Subcutaneous adipose tissue (tissue), 4 donors: ENCODE data around the gene OR2T3. TPM values are rescaled to one million over a fixed set of nuclear protein-coding genes. Genes with fewer than 3 reads are reported as not detected.
"Not testable (repeated sequence)": the region's sequence is repeated elsewhere in the genome, so short reads cannot be mapped to it uniquely, and the experiment has no call there.

Source experiments
- CTCF ChIP-seq: fragments of 450-650 bp; IDR thresholded peaks from one replicate; pipeline ENCODE4 v1.5.1; 2016; ENCODE audit warnings: low read depth, mild to moderate bottlenecking, control low read depth, antibody characterized with exemption, moderate library complexity
- total RNA-seq, 4 donors: library from RNA; depleted of rRNA; stranded (reverse); fragments of >200 nt; gene quantifications; one replicate each; pipeline ENCODE4 v1.1.0, GENCODE V29; 2016

OR2T3 gene
- not detected for total RNA-seq

DNA sequence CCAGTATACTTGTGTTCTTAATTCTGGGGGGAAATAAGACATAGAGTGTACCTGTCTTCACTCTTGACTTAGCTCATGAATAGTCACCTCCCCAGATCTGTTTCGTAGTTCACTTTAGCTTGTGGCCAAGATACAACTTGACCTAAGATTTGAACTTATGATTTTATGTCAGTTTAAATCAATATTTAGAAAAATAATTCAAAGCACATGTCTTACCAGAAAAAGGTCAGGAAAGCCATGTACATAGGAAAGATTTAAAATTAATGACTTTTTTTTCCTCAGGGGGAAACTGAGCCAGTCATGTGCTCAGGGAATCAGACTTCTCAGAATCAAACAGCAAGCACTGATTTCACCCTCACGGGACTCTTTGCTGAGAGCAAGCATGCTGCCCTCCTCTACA is at the start of gene OR2T3:
TSS of gene OR2T3 (plus strand) at position 301 of the 400 bp plus-strand sequence. CDS start at position 301, 0 bp downstream.
- TF ChIP-seq CTCF: not testable (repeated sequence)

GRCh38 chr1:248445399-248445798 is 27.8 kb upstream of the OR2T3 start, which contains the start of gene OR2T2:
Gene OR2T2, plus strand, starts transcription at chr1:248445637. Its CDS starts 7,161 bp downstream, at chr1:248452798.
- not testable (repeated sequence) for TF ChIP-seq CTCF

GRCh38 chr1:248471154-248471553 is 2.0 kb upstream of the OR2T3 start:
- TF ChIP-seq CTCF: no peak

DNA sequence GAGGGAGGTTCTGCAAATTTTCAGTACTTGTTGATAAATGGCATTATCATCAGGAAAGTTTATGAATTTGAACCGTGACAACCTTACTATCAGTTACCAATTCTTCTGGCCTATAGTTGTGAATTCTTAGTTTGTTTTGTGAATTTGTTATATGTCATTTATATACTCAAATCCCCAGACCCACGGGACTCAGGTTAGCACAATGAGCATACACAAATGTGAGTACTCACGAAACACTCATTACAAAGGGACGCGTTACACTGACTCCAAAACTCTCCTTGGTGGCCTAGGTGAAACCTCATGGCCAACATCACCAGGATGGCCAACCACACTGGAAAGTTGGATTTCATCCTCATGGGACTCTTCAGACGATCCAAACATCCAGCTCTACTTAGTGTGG is 15.1 kb downstream of the OR2T3 start, which contains the start of gene OR2T5:
TSS of gene OR2T5 (plus strand) at position 301 of the 400 bp plus-strand sequence. CDS start at position 301, 0 bp downstream.
- not testable (repeated sequence) for TF ChIP-seq CTCF

DNA sequence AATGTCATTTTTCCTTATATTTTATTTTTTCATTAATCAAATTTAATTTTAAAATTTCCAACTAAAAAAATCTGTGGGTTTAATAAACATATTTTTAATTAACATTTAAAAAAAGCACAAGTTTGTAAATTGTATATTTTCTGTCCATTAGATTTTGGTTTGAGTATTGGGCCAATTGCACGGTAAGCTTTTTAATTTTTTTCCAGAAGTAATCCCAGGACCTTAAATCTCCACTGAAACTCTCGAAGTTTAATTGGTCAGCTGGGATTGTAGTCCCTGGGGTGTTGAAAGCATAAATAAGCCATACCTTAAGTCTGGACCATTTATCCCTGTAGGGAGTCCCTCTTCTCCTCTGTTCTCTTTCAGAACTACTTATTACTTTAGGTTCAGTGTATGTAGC is 34.6 kb downstream of the OR2T3 start, which contains the start of gene OR2G6:
TSS of gene OR2G6 (plus strand) at position 301 of the 400 bp plus-strand sequence. CDS start 13,574 bp downstream, outside the sequence.
- not testable (repeated sequence) for TF ChIP-seq CTCF

DNA sequence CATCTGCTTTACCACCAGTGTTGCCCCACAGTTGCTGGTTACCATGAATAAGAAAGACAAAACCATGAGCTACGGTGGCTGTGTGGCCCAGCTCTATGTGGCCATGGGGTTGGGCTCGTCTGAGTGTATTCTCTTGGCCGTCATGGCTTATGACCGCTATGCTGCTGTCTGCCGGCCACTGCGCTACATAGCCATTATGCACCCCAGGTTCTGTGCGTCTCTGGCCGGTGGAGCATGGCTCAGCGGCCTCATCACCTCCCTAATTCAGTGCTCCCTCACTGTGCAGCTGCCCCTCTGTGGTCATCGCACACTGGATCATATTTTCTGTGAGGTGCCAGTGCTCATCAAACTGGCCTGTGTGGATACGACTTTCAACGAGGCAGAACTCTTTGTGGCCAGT is 48.7 kb downstream of the OR2T3 start:
- no peak for TF ChIP-seq CTCF

Other genes starting within 250 kb of the OR2T3 start
- gene OR2M4, start 241.9 kb upstream of the OR2T3 start, total RNA-seq: not detected
- gene OR2T33, start 195.4 kb upstream of the OR2T3 start, total RNA-seq: not detected
- gene OR2T12, start 169.9 kb upstream of the OR2T3 start, total RNA-seq: not detected
- gene OR2M7, start 148.8 kb upstream of the OR2T3 start, total RNA-seq: not detected
- not detected for gene OR14C36, start 124.6 kb upstream of the OR2T3 start, total RNA-seq
- gene OR2T4, start 111.7 kb upstream of the OR2T3 start, total RNA-seq: not detected
- gene OR2T6, start 97.6 kb upstream of the OR2T3 start, total RNA-seq: not detected
- not detected for gene OR2T1, start 70.3 kb upstream of the OR2T3 start, total RNA-seq
- gene OR2T2, start 27.7 kb upstream of the OR2T3 start, total RNA-seq: not detected
- gene OR2T5, start 15.2 kb downstream of the OR2T3 start, total RNA-seq: not detected
- gene OR2G6, start 34.7 kb downstream of the OR2T3 start, total RNA-seq: not detected
- gene OR2T29, start 89.4 kb downstream of the OR2T3 start, total RNA-seq: not detected
- gene OR2T34, start 101.4 kb downstream of the OR2T3 start, total RNA-seq: not detected
- gene OR2T10, start 124.3 kb downstream of the OR2T3 start, total RNA-seq: not detected
- gene OR2T11, start 161.7 kb downstream of the OR2T3 start, total RNA-seq: not detected
- not detected for gene OR2T35, start 171.9 kb downstream of the OR2T3 start, total RNA-seq
- gene OR2T27, start 182.2 kb downstream of the OR2T3 start, total RNA-seq: not detected
- gene OR14I1, start 229.4 kb downstream of the OR2T3 start, total RNA-seq: not detected